B cell (primary cell): Measurements from ENCODE around the gene PTPRC. TPM values are rescaled to one million over a fixed set of nuclear protein-coding genes. Genes with fewer than 3 reads are reported as not detected.

ENCODE experiments used
- ATAC-seq: fragments of 200-7000 bp; cut with Tn5 transposase; one replicate; pipeline ENCODE4 v1.10.0; 2021; ENCODE audit warnings: low read depth, mild to moderate bottlenecking, moderate number of reproducible peaks, moderate library complexity
- CTCF ChIA-PET: fragments of 350-600 bp; sonication (Branson Sonifier 250); formaldehyde crosslinking; loops from one replicate; lab custom pipeline; 2021; ENCODE audit warnings: antibody characterized with exemption, inconsistent platforms; lab: Charles Lee
- POLR2A ChIA-PET: fragments of 350-600 bp; sonication (Branson Sonifier 250); formaldehyde crosslinking; loops from one replicate; lab custom pipeline; 2021; ENCODE audit warnings: antibody characterized with exemption; lab: Charles Lee
- DNase-seq: peaks from one replicate; pipeline ENCODE4 v3.0.0; 2013
- H2AFZ ChIP-seq: 2 replicates; pipeline ENCODE4 v1.6.1; 2012; ENCODE audit warnings: mild to moderate bottlenecking, low read depth, low read length; ENCODE audit not compliant: insufficient read depth, poor library complexity, severe bottlenecking
- H3K27ac ChIP-seq, 2 donors: 1 replicate in 1 of 2; 2 replicates in 1 of 2; pipeline ENCODE4 v1.5.1; 2012 to 2013; ENCODE audit warnings: low read length in 2 of 2, mild to moderate bottlenecking in 2 of 2, moderate library complexity in 1 of 2
- H3K27me3 ChIP-seq, 4 experiments: fragments of 200-600 bp in 1 of 4; sonication (generic) in 1 of 4; replicated peaks in 1 of 4; 1 replicate in 2 of 4; 2 replicates in 2 of 4; pipeline versions ENCODE4 v1.6.1 to v1.7.0; 2013 to 2016; ENCODE audit warnings: low read length in 3 of 4, mild to moderate bottlenecking in 2 of 4, mixed read lengths in 1 of 4, moderate library complexity in 1 of 4; ENCODE audit not compliant: insufficient read depth in 4 of 4, control insufficient read depth in 3 of 4; ENCODE audit errors: control extremely low read depth in 1 of 4
- H3K36me3 ChIP-seq, 2 experiments: replicated peaks in 1 of 2; 1 replicate in 1 of 2; 2 replicates in 1 of 2; pipeline versions ENCODE4 v1.6.1 to v1.7.1; 2013; ENCODE audit warnings: low read length in 1 of 2; ENCODE audit not compliant: insufficient read depth in 2 of 2, control insufficient read depth in 1 of 2; ENCODE audit errors: control extremely low read depth in 1 of 2, extremely low read depth in 1 of 2
- H3K4me1 ChIP-seq, 2 donors: fragments of 200-600 bp in 1 of 2; sonication (generic) in 1 of 2; 1 replicate in 1 of 2; 2 replicates in 1 of 2; pipeline versions ENCODE4 v1.5.1 to v1.6.1; 2013 to 2017; ENCODE audit warnings: low read length in 2 of 2; ENCODE audit not compliant: control insufficient read depth in 2 of 2, insufficient read depth in 2 of 2
- H3K4me2 ChIP-seq: replicated peaks from 2 replicates; pipeline ENCODE3; 2012; ENCODE audit warnings: mild to moderate bottlenecking, low read depth, low read length; ENCODE audit not compliant: poor library complexity, severe bottlenecking
- H3K4me3 ChIP-seq, 5 experiments: fragments of 200-600 bp in 1 of 5; sonication (generic) in 1 of 5; 1 replicate in 3 of 5; 2 replicates in 2 of 5; pipeline versions ENCODE4 v1.5.1 to v1.7.0; 2011 to 2016; ENCODE audit warnings: low read length in 4 of 5, mild to moderate bottlenecking in 4 of 5, low read depth in 2 of 5, control low read depth in 1 of 5, moderate library complexity in 1 of 5; ENCODE audit not compliant: insufficient read depth in 1 of 5; ENCODE audit errors: control extremely low read depth in 1 of 5, extremely low read depth in 1 of 5
- H3K79me2 ChIP-seq: fragments of 200-600 bp; sonication (generic); one replicate; pipeline ENCODE4 v1.6.0; 2016; ENCODE audit warnings: low read length; ENCODE audit not compliant: control insufficient read depth, insufficient read depth
- H3K9ac ChIP-seq: fragments of 200-600 bp; sonication (generic); 2 replicates; pipeline ENCODE4 v1.6.1; 2017; ENCODE audit warnings: mild to moderate bottlenecking, low read length, moderate library complexity
- H3K9me3 ChIP-seq, 3 donors: one replicate each; pipeline versions ENCODE4 v1.6.1 to v1.7.1; 2013; ENCODE audit warnings: low read length in 2 of 3; ENCODE audit not compliant: control insufficient read depth in 2 of 3, insufficient read depth in 1 of 3; ENCODE audit errors: control extremely low read depth in 1 of 3
- H4K20me1 ChIP-seq: 2 replicates; pipeline ENCODE4 v1.6.0; 2012; ENCODE audit warnings: mild to moderate bottlenecking, low read length; ENCODE audit not compliant: insufficient read depth, control insufficient read depth, poor library complexity, severe bottlenecking
- H3K27ac Mint-ChIP-seq: one replicate; pipeline ENCODE4 v1.8.0; 2021; ENCODE audit warnings: mixed read lengths
- H3K27me3 Mint-ChIP-seq: one replicate; pipeline ENCODE4 v1.8.0; 2021; ENCODE audit warnings: mixed read lengths
- H3K4me1 Mint-ChIP-seq: one replicate; pipeline ENCODE4 v1.8.0; 2021; ENCODE audit warnings: mixed read lengths
- H3K4me3 Mint-ChIP-seq: one replicate; pipeline ENCODE4 v1.8.0; 2021; ENCODE audit warnings: mixed read lengths
- H3K9me3 Mint-ChIP-seq: one replicate; pipeline ENCODE4 v1.8.0; 2022; ENCODE audit warnings: mixed read lengths; ENCODE audit not compliant: insufficient read depth
- CTCF ChIP-seq: fragments of 200-600 bp; IDR thresholded peaks from one replicate; pipeline ENCODE4 v1.8.0; 2022; ENCODE audit warnings: antibody characterized with exemption, mild to moderate bottlenecking
- EZH2 ChIP-seq: IDR thresholded peaks from 2 replicates; pipeline ENCODE4 v1.6.1; 2012; ENCODE audit warnings: borderline replicate concordance, low read depth, mild to moderate bottlenecking, moderate library complexity, low read length; ENCODE audit not compliant: insufficient read depth, poor library complexity, severe bottlenecking
- WGBS: methylation state at CpG from one replicate; pipeline ENCODE4 v1.1.5; 2013; ENCODE audit warnings: missing lambda C conversion rate; ENCODE audit not compliant: insufficient coverage; 5-methylcytosine and 5-hydroxymethylcytosine counted together
- intact Hi-C: fragments of 100-400 bp; cut with micrococcal nuclease; formaldehyde crosslinking; loops from one replicate; pipeline ENCODE4 v1.10.0; 2022
- polyA plus RNA-seq: library from polyadenylated mRNA; depleted of rRNA; stranded (reverse); fragments of >200 nt; gene quantifications from 2 replicates; pipeline ENCODE4 v1.2.3, GENCODE V29; 2012
- total RNA-seq, 2 donors: library from RNA; stranded (reverse); fragments of 120-200 nt in 1 of 2; gene quantifications; 1 replicate in 1 of 2; 2 replicates in 1 of 2; pipeline versions ENCODE4 v1.2.3 to v1.2.4, GENCODE V29; 2013 to 2022

Gene PTPRC
- total and polyA plus RNA-seq, 2 donors (not counting 1 experiment from before 2014, with no cell fraction given): 151 to 543 TPM

- Mint-ChIP-seq H3K4me1 (no peaks in the 10 kb centered on the region), H3K27ac (no peak overlapping the region), H3K9me3 (no peaks in the 10 kb centered on the region), H3K27me3 (no peaks in the 10 kb centered on the region), H3K4me3 (no peak overlapping the region)
- ATAC-seq (no peak), DNase-seq (no peak)
- TF ChIP-seq EZH2 (no peak), CTCF (no peak)
- no peak overlapping the region for H3K9ac ChIP-seq
- intact Hi-C loops: loop anchor here (5.0 kb wide), 2 partner anchors 339 to 469 kb away; no protein-coding TSS in a partner anchor
- WGBS: no CpG with 5 or more reads among the region's 1 CpG
- H2AFZ ChIP-seq: no peak overlapping the region
- H3K27me3 ChIP-seq: no peaks in the 10 kb centered on the region
- H3K4me3 ChIP-seq: no peak overlapping the region
- no peaks in the 10 kb centered on the region for H3K9me3 ChIP-seq
- no peak overlapping the region for H3K4me2 ChIP-seq
- CTCF ChIA-PET: interaction anchor here (0.7 to 2.5 kb wide), 3 partner anchors 51 to 340 kb away, joined by 3 to 8 read pairs (median 3); no protein-coding TSS in a partner anchor
- no peaks in the 10 kb centered on the region for H3K79me2 ChIP-seq
- no peaks in the 10 kb centered on the region for H3K4me1 ChIP-seq
- H3K36me3 ChIP-seq: no peaks in the 10 kb centered on the region
- H3K27ac ChIP-seq: no peak overlapping the region
- no peaks in the 10 kb centered on the region for H4K20me1 ChIP-seq
- POLR2A ChIA-PET: no interaction called here
Measured at GRCh38 chr1:198773030-198773429, 134.2 kb downstream of the PTPRC start.

GRCh38 chr1:198773523-198773922 is 134.7 kb downstream of the PTPRC start:
- no peak for DNase-seq
- no peak overlapping the region for H3K4me3 Mint-ChIP-seq
- intact Hi-C loops: loop anchor here (5.0 kb wide), 2 partner anchors 339 to 469 kb away; no protein-coding TSS in a partner anchor

More at GRCh38 chr1:198773523-198773922, 134.7 kb downstream of the PTPRC start:
- no peak for ATAC-seq
- ChIA-PET CTCF (interaction anchor here (1.0 to 2.5 kb wide), 2 partner anchors 337 to 339 kb away, joined by 3 to 8 read pairs; no protein-coding TSS in a partner anchor), POLR2A (no interaction called here)
- Histone ChIP-seq H3K27ac (no peak overlapping the region), H3K4me2 (no peak overlapping the region), H2AFZ (no peak overlapping the region), H3K27me3 (no peaks in the 10 kb centered on the region), H3K4me3 (no peak overlapping the region), H3K36me3 (no peaks in the 10 kb centered on the region), H3K9me3 (no peaks in the 10 kb centered on the region), H3K9ac (no peak overlapping the region), H3K4me1 (no peaks in the 10 kb centered on the region), H4K20me1 (no peaks in the 10 kb centered on the region), H3K79me2 (no peaks in the 10 kb centered on the region)
- TF ChIP-seq EZH2 (no peak), CTCF (no peak)
- Mint-ChIP-seq H3K27ac (no peak overlapping the region), H3K9me3 (no peaks in the 10 kb centered on the region), H3K4me1 (no peaks in the 10 kb centered on the region), H3K27me3 (no peaks in the 10 kb centered on the region)
- WGBS: 67% methylated on average over 3 of the region's 3 CpGs
